ENCODE data around the gene SLC35F4.

DNA sequence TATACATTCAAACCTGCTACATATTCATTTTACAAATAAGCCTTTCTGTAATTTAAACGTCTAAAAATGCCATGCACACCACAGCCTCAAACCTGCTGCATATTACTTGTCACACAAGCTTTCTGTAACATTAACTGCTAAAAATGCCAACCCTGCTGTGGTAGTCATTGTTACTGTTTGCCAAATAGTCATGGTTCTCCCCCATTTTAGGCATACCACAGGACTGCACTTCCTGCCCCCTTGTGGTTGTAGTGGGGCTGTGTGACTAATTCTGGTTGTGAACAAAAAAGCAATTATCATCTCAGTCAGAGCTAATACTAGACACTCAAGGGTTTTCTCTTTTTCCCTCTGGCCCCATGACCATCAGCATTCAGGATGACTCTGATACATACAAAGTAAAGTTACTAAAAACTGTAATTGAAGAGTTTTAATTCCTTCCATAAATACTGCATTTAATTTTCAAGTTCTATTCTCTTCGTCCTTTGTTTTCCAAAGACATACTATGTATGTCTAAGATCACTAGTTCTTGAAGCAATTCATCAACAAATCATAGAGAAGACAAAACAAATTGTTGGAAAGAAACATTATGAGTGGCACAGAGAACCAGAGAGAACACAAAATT lies 5.7 kb upstream of the SLC35F4 start:
- TF ChIP-seq YY1 (IDR thresholded peaks at IDR 0.05; ENCODE audit: insufficient read depth, insufficient read length) (no peak), ZNF274 (IDR thresholded peaks at IDR 0.05; ENCODE audit: low read depth, low read length) (no peak)
